Measurements from ENCODE around the gene AMBRA1.

Gene AMBRA1

DNA sequence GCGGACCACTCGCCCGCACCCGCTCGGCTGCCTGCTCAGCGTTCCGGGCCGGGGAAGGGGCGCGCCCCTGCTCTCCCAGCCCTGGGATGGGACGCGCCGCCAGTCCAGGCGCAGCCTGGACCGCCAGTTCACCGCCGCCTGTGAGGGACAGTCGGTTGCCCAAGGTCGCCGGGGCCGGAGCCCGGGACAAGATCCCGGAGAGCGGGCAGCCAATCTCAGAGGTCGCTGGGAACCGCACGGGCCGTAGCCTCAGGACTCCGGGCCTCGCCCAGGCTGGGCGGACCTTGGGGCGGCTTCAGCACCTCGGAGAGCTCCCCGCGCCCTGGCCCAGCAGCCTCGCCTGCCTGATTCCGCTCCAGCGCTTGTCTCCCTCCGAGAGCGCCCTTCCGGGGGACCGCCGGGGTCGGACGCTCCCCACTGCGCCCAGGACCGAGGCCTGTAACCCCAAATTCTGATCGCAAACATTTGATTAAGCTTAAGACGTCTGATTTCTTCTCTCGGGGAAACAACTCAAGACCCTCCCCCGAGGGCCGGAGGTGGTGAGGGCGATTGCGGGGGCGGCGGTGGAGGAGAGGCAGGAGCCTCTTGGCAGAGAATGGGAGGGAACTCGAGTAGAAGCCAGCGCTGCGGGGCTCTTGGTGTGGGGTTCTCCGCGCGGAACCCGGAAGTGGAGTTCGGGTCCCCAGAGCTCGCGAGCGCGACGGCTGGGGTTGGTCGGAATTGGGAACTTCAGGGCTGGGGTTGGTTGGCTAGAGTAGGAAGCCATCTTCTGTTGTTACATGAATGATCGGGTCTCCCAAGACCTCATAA is 201.2 kb downstream of the AMBRA1 start:
- peak; percentile 59 to 72 (median 64) for DNase-seq

DNA sequence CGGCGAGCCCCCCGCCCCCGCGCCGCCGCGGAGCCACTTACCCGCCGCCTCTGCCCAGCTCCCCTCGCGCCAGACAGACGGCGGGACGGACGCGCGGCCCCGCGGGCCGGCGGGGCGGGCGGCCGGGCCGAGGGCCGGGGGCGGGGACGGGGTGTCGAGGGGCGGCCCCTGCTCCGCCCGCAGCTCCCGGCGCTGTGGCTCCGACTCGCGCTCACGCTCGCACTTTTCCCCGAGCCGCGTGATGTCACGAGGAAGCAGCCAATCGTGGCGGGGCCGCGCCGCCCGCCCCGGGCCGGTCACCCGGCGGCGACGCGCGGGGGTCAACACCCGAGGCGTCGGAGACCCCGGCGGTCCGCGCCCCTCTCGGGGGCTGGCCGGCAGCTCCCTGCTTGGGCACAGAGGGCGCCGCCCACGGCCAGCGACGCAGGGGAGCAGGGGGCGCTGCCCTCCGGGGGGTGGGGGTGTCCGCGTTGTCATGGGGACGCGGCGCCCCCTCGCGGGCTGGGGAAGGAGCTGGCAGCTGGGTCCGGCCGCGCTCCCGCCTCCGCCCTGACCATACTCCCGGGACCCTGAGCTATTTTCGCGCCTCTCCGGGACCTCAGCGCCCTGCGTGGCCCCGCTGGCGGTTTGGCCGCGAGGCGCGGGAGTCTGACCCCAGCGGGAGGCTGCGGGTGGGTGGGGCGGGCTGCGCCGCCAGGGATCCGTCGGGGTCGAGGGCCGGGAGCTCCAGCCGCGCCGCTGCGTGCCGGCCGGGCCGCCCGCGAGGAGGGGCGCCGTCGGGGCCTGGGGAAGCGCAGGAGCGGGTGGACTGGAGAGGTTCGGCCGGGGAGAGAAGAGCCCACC is 202.0 kb downstream of the AMBRA1 start, which contains the start of gene CHRM4:
Gene CHRM4, minus strand, starts transcription at position 199 of the 843 bp plus-strand sequence. CDS start 5,219 bp downstream, outside the sequence.
- DNase-seq = no peak

DNA sequence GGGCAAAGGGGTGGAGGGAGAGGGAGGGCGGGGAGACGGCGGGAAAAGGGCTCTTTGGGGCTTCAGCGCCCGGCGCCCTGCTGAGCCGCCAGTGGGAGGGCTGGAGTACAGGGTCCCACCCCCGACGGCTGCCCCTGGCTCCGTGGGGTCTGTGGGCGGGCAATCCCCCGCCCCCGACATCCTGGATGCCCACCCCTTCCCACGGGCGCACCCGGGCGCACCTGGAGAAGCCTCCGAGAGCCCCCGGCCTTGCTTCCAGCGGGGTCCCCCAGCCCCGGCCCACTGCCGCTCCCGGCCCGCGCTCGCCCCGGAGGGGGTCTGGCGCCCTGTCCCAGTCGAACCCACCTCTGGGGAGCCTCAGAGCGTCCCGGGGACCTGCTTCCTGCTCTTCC is 202.6 kb downstream of the AMBRA1 start:
- DNase-seq = no peak

DNA sequence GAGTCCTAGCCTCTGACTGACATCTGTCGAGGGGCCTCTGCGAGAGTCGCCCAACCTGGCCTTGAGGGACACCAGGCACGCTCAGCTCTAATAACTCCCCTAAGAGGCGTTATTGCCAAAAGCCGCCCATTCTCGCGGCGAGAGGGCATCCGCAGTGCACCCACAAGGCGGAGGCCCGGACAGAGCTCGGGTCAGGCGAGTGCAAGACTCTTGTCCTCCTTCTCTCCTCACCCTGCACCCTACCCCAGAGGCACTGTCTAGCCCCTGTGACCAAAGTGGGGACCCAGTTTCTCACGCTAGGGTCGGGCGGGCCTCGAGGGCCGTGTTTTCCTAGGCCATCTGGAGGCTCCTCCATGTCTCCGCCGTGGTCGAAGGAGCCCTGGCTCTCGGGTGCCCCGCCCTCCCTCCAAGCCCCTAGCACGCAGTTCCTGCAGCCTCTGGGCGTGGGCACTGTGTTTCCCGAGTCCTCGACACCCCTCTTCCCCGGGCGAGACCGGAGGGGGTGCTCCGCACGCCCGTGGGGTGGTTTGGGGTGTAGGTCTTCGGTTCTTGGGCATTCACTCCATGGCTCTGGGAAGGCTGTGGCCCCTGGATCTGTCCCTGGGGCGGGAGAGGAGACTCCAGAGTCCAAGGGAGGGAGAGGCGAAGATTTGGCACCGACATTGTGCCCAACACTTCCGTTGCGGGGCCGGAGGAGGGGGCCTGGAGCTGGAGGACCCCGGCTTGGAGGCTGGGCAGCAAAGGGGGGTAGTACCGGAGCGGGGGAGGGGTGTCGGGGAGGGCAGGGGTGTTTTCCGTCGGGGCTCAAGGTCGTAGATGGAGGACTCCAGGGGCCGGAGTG is 203.3 kb downstream of the AMBRA1 start:
- DNase-seq = no peak

DNA sequence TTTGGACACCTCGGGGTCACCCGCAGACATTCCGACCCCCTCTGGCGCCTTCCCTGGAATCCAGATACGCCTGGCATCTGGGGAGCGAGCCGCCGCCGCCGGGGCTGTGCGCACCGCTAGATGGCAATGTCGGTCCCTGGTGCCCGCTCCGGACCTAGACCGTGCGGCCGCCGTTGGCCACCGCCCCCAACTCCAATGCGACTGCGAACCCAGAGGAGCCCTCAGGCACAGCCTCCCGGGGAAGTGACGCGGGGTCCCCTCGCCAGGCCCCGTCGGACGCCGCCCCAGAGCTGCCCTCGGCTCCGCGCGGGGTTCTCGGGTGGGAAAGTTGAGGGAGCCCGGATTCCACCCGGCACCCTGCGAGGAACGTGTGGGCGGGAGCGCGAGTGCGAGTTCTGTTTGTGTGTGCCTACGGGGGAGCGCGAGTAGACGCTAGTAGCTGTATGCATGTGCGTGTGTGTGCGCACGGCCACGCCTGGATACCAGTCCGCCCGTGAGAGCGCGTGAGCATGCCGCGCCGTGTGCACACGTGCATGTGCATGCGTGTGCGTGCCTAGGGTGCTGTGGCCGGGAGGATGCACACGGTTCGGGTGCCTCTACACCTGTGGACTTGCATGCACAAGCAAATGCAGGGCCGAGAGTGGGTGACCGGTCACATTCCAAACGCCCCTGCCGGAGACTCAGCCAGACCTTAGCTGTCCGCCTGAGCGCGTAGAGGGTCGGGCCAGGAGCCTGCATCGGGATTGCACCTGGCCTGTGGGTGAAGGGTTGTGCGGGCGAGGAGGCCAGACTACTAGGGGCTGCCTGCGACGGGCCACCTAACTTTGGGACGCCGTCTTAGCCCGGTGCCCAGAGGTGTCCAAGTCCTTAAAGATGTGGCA is 204.1 kb downstream of the AMBRA1 start:
- peak in 2 of 5 experiments; percentile 21 to 54 for DNase-seq

DNA sequence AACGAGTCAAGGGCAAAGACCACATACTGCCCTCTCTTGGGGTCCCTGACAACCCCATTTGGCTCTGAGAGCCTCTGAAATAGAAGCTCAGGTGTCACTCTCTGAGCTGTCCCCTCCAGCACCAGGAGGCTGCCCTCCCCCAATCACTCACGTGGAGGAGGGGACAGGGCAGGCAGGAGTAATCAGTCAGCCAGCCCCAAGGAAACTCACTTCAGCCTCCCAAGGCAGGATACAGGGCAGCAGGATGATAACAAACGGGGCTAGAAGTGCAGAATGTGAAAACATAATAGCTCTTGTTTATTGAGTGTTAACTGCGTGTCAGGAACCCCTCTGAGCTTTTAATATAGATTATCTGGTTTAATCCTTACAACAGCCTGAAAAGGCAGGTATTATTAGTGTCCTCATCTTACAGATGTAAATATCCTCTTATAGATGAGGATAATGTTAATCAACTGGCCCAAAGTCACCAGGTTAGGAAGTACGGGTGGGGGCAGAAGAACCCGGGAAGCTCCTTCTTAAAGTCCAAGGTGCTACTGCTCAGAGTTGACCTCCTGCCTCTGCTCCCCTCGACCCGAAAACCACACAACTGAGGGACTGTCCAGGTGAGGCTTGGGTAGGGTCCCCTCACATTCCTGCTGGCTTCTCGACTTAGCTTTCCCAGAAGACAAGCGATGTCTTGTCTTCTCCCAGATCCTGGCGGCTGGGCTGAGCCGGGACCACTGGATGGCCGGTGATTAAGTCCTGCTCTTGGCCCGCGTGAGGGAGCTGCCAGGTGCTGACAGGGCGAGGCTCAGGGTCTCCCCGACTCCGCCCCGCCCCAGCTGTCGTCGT is 205.0 kb downstream of the AMBRA1 start:
- DNase-seq = no peak

DNA sequence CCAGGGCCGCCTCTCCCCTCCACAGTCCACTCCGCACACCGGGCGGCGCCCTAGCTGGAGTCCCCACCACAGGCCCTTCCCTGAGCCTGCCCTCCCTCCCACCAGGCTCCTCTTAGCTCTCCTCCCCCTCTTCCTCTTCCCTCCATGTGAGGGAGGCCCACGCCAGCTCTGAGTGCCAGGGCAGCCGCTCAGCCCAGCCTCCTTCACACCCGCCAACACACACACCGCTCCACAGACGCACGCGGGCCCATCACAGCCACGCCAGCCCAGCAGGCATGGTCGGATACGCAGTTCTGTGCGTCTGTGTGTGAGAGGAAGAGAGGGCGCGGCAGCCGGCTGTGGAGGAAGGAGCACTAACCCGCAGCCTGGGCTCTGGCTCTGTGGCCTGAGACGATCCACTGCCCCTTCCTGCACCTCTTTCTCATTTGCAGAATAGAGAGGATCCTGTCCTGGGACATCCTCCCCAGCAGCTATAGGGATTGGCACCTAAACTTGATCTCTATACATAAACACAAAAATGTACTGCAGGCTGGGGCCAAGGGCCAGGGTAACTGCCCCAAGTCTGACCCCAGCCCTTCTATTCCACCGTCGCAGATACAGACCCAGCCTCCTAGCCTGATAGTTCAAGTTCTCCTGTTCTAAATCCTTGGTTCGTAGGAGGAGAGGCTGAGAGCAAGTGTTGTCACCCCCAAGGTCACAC is 205.8 kb downstream of the AMBRA1 start:
- peak in 1 of 5 experiments; percentile 30 for DNase-seq

DNA sequence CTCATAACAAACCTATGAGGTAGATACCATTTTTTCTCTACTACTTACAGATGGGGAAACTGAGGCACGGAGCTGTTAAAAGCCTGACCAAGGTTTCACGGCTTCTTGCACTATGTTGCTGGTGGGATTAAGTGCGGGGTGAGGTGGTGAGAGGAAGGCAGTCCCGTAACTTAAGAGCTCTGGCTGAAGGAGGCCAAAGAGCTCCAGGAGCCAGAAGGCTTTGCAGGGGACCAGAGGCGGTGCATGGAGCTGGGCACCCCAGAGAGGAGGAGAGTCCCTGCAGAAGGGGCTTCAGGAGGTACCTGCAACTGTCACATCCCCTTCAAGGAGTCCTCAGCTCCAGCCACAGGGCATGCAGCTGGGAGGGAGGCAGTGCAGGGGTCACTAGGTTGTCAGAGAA is 206.4 kb downstream of the AMBRA1 start:
- DNase-seq = no peak

DNA sequence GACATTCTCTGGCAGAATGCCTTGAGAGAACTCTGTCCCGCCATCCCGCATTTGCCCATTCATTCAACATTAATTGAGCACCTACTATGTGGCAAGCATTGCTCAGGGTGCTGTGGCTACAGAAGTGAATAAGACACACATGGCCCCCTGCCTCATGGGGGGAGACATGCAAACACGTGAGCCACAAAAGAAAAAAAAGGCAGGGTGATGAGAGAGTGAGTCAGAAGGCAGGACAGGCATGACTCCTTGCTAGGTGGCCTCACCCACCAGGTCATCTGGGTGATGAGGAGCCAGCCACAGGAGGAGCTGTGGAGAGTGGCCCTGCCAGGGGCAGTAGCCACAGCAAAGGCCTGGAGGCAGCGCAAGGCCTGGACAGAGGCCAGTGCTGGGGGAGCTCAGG is 207.1 kb downstream of the AMBRA1 start:
- DNase-seq = no peak

DNA sequence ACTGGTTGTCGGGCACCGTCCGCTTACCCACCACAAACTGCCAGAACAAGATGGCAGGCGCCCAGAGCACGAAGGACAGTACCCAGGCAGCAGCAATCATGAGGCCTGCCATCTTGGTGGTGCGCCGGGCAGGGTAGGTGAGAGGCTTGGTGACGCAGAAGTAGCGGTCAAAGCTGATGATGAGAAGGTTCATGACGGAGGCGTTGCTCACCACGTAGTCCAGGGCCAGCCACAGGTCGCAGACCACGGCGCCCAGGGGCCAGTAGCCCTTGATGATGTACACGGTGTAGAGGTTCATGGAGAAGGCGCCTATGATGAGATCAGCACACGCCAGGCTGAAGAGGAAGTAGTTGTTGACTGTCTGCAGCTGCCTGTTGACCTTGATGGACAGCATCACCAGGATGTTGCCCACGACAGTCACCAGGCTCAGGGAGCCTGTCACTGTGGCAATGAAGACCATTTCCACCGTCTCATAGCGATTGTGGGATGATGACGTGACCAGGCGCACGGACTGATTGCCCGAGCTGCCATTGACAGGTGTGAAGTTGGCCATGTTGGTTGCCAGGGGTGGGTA is 207.7 kb downstream of the AMBRA1 start:
- DNase-seq = no peak

DNA sequence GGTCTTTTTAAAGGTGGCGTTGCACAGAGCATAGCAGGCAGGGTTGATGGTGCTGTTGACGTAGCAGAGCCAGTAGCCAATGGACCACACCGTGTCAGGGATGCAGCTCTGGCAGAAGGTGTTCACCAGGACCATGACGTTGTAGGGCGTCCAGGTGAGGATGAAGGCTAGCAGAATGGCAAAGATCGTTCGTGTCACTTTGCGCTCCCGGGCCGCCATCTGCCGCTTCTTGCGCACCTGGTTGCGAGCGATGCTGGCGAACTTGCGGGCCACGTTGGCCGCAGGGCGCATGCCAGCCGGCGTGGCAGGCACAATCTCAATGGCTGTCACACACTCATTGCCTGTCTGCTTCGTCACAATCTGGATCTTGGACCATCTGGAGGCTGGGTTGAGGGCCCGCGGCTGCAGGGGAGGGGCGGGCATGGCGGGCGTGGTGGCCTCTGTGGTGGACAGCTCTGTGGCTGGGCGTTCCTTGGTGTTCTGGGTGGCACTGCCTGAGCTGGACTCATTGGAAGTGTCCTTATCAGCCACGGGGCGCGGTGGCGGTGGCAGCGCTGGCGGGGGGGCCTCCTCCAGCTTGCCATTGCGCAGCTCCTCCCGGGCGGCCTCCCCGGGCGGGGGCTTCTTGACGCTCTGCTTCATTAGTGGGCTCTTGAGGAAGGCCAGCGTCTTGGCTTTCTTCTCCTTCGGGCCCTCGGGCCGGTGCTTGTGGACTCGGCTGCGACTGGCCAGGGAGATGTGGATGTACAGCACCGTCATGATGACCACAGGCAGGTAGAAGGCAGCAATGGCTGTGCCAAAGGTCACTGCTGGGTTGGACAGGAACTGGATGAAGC is 208.4 kb downstream of the AMBRA1 start:
- no peak for DNase-seq

DNA sequence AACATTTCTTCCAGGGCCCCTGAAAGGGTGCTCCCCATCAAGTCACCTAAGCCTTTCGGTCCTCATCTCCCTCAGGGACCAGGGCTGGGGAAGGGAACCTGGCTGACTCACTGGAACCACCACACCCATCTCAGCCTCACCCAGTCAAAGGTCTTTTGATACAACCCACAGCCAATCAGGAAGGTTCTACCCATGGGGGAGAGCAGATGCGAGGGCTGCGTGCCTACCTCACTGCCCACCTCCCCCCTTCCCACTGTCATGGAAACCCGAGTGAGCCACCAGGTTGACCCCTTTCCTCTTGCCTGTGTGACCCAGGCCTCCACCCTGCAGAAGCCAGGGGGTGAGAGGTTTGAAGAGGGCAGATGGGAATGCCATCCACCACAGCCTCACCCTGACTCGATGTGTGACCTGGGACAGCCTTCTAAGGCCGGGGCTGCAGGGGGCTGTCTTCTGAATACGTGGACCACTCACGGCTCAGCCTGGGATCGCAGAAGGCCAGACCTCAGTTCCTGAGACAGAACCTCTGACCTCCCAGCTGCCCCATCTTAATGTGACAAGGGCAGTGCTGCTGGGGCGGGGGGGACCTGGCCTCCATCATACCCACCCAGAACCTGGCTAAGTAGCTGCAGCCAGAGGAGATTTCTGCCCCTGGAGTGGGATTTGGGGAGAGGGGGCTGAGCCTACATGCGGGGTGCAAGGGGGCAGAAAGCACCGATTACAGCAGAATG is 209.7 kb downstream of the AMBRA1 start:
- DNase-seq = no peak

DNA sequence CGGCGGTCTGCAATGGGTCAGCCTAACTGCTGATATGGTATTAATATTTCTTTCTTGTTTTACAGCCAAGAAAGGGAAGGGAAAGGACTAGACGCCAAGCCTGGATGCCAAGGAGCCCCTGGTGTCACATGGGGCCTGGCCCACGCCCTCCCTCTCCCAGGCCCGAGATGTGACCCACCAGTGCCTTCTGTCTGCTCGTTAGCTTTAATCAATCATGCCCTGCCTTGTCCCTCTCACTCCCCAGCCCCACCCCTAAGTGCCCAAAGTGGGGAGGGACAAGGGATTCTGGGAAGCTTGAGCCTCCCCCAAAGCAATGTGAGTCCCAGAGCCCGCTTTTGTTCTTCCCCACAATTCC is 210.4 kb downstream of the AMBRA1 start:
- DNase-seq = no peak

DNA sequence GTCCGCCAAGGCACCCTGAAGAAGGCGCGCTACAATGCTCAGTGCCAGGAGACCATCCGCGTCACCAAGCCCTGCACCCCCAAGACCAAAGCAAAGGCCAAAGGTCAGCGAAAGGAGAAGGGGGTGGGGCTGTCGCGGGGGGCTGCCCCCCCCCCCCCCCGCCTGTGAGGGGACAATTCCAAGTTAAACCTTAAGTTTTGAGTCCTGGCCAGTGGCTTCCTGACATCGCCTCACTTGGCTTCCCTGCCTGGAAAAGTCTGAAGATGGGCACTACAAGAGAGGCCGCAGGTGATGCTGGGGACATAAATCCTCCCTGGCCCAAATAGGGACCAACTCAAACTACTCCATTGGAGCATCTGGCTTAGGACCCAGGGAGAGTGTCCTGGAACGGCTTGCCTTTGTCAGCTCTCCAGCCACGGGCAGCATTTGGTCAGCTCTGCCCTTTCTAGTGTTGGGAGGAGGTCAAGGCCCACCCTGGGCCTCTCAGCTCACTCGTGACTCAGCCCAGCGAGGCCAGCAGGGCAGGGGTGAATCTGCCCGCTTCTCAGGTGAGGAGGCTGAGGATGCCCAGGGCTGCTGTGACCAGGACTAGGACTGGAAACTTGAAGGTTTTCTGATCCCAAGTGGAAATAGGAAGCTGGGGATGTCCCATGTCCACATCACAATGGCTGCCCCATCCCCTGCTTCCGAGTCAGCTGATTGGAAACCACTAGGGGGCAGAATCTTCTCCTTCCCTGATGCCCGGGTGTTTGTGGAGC is 211.0 kb downstream of the AMBRA1 start:
- no peak for DNase-seq

DNA sequence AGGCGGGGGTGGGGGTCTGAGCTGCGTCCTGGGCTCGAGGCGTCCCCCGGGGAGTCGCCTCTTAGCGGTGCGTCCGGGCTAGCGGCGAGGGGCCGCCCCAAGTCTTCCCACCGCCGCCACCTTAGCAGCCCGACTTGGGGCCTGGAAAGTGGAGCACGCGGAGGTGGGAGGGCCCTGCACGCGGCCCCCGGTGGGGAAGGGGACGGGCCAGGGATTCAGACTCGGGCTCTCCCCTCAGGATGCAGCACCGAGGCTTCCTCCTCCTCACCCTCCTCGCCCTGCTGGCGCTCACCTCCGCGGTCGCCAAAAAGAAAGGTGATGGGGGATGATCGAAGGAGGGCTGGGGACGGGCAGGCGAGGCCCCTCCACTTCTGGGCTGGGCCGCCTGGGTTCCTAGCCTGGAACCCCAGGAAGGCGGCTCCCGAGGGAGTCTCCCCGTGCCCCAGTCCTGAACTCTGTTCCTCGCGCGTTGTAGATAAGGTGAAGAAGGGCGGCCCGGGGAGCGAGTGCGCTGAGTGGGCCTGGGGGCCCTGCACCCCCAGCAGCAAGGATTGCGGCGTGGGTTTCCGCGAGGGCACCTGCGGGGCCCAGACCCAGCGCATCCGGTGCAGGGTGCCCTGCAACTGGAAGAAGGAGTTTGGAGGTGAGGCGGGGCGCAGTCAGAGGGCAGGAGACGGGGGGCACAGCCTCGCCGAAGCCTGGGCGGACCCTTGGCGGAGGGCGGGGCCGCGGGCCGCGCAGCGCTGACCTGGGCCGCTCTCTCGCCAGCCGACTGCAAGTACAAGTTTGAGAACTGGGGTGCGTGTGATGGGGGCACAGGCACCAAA is 211.8 kb downstream of the AMBRA1 start:
- no peak for DNase-seq

DNA sequence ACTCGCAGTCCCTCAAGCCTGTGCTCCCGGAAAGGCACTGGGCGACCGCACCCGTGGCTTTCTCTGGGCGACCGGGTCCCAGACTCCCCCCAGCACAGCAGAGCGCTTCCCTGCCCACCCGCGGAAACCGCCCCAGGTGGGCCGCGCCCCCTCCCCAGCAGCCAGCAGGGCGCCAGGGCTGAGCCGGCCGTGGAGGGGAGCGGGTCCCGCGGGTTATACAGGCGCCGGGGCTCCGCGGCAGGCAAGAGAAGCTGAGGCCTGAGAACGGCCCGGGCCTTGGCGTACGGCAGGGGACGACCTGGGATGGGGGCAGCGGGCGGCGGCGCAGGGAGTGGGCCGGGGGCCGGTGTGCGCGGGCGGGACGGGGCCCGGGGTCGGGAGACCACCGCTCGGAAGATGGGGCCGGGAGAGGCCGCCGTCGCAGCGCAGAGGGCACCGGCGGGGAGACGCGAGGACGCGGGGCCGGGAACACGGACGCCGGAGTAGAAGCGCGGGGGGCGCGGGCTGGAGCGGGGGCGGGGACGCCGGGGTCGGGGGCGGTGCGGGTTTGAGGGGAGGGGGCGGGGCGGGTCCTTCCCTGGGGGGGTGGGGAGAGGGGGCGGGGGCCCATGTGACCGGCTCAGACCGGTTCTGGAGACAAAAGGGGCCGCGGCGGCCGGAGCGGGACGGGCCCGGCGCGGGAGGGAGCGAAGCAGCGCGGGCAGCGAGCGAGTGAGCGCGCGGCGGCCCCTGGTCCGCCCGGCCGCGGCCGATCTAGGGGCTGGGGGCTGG is 212.6 kb downstream of the AMBRA1 start, which contains the start of gene MDK:
Gene MDK, plus strand, starts transcription at position 622 of the 771 bp plus-strand sequence. CDS start 389 bp downstream, outside the sequence.
- no peak for DNase-seq
